NT2/D1 (cell line): ENCODE results near the gene PTGIS.

Experiments
- DNase-seq: peaks from one replicate; pipeline ENCODE4 v3.0.0-alpha.2; 2011; ENCODE audit warnings: low read depth, low spot score
- H3K27me3 ChIP-seq: 2 replicates; pipeline ENCODE4 v1.6.0; 2011; ENCODE audit warnings: mild to moderate bottlenecking; ENCODE audit not compliant: insufficient read length, insufficient read depth
- H3K36me3 ChIP-seq: 2 replicates; pipeline ENCODE4 v1.6.1; 2011; ENCODE audit warnings: mild to moderate bottlenecking, low read length, mixed read lengths; ENCODE audit not compliant: insufficient read depth, insufficient read length
- H3K4me1 ChIP-seq: 2 replicates; pipeline ENCODE4 v1.5.1; 2011; ENCODE audit not compliant: insufficient read depth, insufficient read length
- H3K4me3 ChIP-seq: 2 replicates; pipeline ENCODE4 v1.5.1; 2011; ENCODE audit warnings: low read depth; ENCODE audit not compliant: insufficient read length
- H3K9ac ChIP-seq: 2 replicates; pipeline ENCODE4 v1.6.0; 2011; ENCODE audit warnings: low read depth; ENCODE audit not compliant: insufficient read length
- H3K9me3 ChIP-seq: 2 replicates; pipeline ENCODE4 v1.5.1; 2011; ENCODE audit warnings: mild to moderate bottlenecking, low read length; ENCODE audit not compliant: insufficient read depth
- SUZ12 ChIP-seq: IDR thresholded peaks from 2 replicates; pipeline ENCODE4 v1.6.1; 2011; ENCODE audit not compliant: insufficient read length, insufficient read depth; ENCODE audit errors: extremely low read depth
- YY1 ChIP-seq: IDR thresholded peaks from 2 replicates; pipeline ENCODE4 v1.6.1; 2011; ENCODE audit not compliant: insufficient read length, insufficient read depth
- ZNF274 ChIP-seq: IDR thresholded peaks from 2 replicates; pipeline ENCODE4 v1.6.1; 2011; ENCODE audit warnings: mild to moderate bottlenecking, low read depth, low read length

The PTGIS gene

DNA sequence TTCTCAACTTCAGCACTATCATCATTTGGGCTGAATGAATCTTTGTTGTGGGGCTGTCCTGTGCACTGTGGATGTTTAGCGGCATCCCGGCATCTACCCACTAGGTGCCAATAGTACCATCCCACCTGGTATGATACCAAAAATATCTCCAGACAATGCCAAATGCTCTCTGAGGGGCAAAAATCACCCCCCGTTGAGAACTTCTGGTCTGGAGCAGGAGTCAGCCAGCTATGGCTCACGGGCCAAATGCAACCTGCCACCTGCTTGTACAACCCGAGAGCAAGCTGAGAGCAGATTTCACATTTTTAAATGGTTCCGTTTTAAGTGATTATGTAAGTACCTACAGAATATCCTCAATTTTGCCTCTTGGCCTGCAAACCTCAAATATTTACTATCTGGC lies 112.2 kb downstream of the PTGIS start:
- Histone ChIP-seq H3K36me3 (no peaks in the 10 kb centered on the region), H3K4me1 (no peaks in the 10 kb centered on the region), H3K9ac (no peak overlapping the region), H3K4me3 (no peak overlapping the region), H3K27me3 (no peaks in the 10 kb centered on the region), H3K9me3 (no peaks in the 10 kb centered on the region)
- DNase-seq: no peak
- TF ChIP-seq ZNF274 (no peak), YY1 (no peak), SUZ12 (no peak)
